Transverse colon (tissue), 4 donors: ENCODE data around the gene FBXL13.

Source experiments
- EP300 ChIP-seq: sonication (generic); formaldehyde crosslinking; IDR thresholded peaks from one replicate; pipeline ENCODE4 v1.6.1; 2017; ENCODE audit warnings: antibody characterized with exemption, low read depth
- POLR2A ChIP-seq: fragments of 450-650 bp; IDR thresholded peaks from one replicate; pipeline ENCODE4 v1.6.1; 2016; ENCODE audit warnings: antibody characterized with exemption, mild to moderate bottlenecking, moderate library complexity
- POLR2AphosphoS5 ChIP-seq, 3 donors: sonication (generic); formaldehyde crosslinking; IDR thresholded peaks; one replicate each; pipeline ENCODE4 v1.6.1; 2016; ENCODE audit warnings: antibody characterized with exemption in 3 of 3
- TF ChIP-seq, protein P1 (sequence below), 5 experiments: fragments of 200-600 bp in 3 of 5; fragments of 450-650 bp in 2 of 5; sonication (generic) in 3 of 5; IDR thresholded peaks; 1 replicate in 2 of 5; 2 replicates in 3 of 5; pipeline ENCODE4 v1.5.1; 2016 to 2017; ENCODE audit warnings: antibody characterized with exemption in 5 of 5, inconsistent platforms in 3 of 5, mild to moderate bottlenecking in 2 of 5, moderate library complexity in 1 of 5

DNA sequence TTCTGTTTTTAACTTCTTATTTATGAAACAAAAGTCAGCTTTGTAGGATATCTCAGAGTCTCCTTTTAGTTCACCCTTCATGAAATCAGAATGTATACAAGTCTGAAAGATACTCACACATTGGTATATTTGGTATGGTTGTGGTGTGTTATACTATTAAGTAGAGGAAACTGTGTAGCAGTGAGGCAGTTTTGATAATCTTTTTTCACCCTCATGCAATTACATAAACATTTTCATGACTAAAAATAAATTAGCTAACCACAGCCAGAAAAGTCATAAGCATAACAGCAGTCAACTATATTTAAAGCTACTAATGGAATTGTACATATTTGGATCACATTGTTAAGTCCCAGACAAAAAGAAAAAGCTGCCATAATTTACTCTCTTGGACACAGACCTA is 263.7 kb downstream of the FBXL13 start:
- TF ChIP-seq, protein P1, sequence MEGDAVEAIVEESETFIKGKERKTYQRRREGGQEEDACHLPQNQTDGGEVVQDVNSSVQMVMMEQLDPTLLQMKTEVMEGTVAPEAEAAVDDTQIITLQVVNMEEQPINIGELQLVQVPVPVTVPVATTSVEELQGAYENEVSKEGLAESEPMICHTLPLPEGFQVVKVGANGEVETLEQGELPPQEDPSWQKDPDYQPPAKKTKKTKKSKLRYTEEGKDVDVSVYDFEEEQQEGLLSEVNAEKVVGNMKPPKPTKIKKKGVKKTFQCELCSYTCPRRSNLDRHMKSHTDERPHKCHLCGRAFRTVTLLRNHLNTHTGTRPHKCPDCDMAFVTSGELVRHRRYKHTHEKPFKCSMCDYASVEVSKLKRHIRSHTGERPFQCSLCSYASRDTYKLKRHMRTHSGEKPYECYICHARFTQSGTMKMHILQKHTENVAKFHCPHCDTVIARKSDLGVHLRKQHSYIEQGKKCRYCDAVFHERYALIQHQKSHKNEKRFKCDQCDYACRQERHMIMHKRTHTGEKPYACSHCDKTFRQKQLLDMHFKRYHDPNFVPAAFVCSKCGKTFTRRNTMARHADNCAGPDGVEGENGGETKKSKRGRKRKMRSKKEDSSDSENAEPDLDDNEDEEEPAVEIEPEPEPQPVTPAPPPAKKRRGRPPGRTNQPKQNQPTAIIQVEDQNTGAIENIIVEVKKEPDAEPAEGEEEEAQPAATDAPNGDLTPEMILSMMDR (IDR thresholded peaks at IDR 0.05) = no peak
- no peak for TF ChIP-seq POLR2A
- no peak for TF ChIP-seq POLR2AphosphoS5 (IDR thresholded peaks at IDR 0.05)
- TF ChIP-seq EP300 = no peak
